Activated naive CD8-positive, alpha-beta T cell (primary cell): ENCODE data around the gene CDK2AP2.
A peak's percentile ranks its signal among the peaks of the same experiment; 100 is the strongest.

Experiments
- H3K27ac Mint-ChIP-seq: one replicate; pipeline ENCODE4 v1.8.0; 2021; ENCODE audit warnings: mixed read lengths
- H3K27me3 Mint-ChIP-seq: one replicate; pipeline ENCODE4 v1.8.0; 2021; ENCODE audit warnings: mixed read lengths
- H3K36me3 Mint-ChIP-seq: one replicate; pipeline ENCODE4 v1.8.0; 2021; ENCODE audit warnings: mixed read lengths
- H3K4me1 Mint-ChIP-seq: one replicate; pipeline ENCODE4 v1.8.0; 2021; ENCODE audit warnings: low read depth, mixed read lengths
- H3K4me3 Mint-ChIP-seq: one replicate; pipeline ENCODE4 v1.8.0; 2021; ENCODE audit warnings: mild to moderate bottlenecking, mixed read lengths
- H3K9me3 Mint-ChIP-seq: one replicate; pipeline ENCODE4 v1.8.0; 2021; ENCODE audit warnings: low read depth, mixed read lengths

The CDK2AP2 gene

GRCh38 chr11:67502328-67502979 is 5.5 kb downstream of the CDK2AP2 start:
- peaks cover 35% of the 10 kb centered on the region for H3K4me1 Mint-ChIP-seq
- H3K27me3 Mint-ChIP-seq, result no peaks in the 10 kb centered on the region
- H3K4me3 Mint-ChIP-seq, result peak overlapping the region; percentile 84
- H3K27ac Mint-ChIP-seq, result no peak overlapping the region
- no peaks in the 10 kb centered on the region for H3K9me3 Mint-ChIP-seq
- H3K36me3 Mint-ChIP-seq, result peaks cover 9% of the 10 kb centered on the region

GRCh38 chr11:67501854-67502253 is 6.1 kb downstream of the CDK2AP2 start:
- H3K27ac Mint-ChIP-seq, result no peak overlapping the region
- H3K36me3 Mint-ChIP-seq, result peaks cover 9% of the 10 kb centered on the region
- peaks cover 31% of the 10 kb centered on the region for H3K4me1 Mint-ChIP-seq
- no peak overlapping the region for H3K4me3 Mint-ChIP-seq
- H3K9me3 Mint-ChIP-seq, result no peaks in the 10 kb centered on the region
- no peaks in the 10 kb centered on the region for H3K27me3 Mint-ChIP-seq

DNA sequence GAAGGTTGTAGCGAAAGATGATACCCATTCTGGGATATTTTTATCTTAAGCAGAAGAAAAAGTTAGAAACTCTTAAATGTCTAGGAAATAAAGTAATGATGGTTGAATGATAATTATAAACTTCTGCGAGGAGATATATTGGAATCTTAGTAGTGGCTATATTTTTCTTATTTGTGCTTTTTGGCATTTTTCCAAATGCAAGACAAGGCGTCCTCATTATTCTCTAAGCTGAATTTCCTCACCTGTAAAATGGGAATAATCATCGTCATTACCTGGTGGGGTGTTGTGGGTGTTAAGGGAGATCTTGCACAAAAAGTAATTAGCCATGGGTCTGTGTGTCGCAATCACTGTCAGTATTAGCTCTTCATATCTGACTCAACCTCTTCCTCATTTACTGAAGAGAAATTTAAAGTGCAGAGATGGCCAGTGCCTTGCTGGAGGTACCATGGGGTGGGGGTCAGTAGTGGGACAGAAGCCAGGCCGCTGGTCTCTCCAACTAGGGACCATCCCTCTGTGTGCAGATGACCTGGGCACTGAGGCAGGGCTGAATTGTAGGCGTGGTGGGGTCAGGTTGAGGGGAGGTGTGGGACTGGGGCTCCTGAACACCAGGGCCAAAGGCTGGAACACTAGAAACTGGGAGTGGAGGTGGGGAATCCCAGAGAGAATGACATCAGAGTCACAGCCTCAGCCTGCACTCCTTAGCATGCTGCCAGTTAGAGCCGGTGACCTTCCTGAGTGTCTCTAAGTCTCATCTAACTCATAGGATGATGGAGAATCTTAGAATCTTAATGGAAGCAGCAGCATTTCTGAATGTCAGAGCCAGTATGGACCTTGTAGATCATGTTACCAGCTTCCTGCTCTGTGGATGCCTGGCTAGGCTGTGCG is 6.9 kb downstream of the CDK2AP2 start:
- H3K4me3 Mint-ChIP-seq, result no peak overlapping the region
- peak overlapping the region; percentile 34 for H3K27ac Mint-ChIP-seq
- no peaks in the 10 kb centered on the region for H3K27me3 Mint-ChIP-seq
- H3K36me3 Mint-ChIP-seq, result peaks cover 9% of the 10 kb centered on the region
- peaks cover 23% of the 10 kb centered on the region for H3K4me1 Mint-ChIP-seq
- H3K9me3 Mint-ChIP-seq, result no peaks in the 10 kb centered on the region

DNA sequence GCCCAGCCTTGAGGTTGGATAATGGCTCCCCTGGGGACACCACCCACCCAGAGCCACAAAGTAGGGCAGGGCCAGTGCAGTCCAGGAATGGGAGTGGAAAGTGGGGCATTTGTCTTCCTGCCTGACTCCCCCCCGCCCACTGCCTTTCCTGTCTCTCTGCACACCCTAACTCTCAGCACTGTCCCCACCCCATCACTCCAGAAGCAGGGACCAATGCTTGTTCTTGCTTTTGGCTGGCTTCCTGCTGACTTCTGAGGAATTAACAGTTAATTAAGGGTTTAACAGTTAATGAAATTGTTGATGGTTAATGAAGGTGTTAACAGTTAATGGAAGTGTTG is 7.5 kb downstream of the CDK2AP2 start:
- Mint-ChIP-seq H3K4me3 (no peak overlapping the region), H3K9me3 (no peaks in the 10 kb centered on the region), H3K27ac (peak overlapping the region; percentile 34), H3K27me3 (no peaks in the 10 kb centered on the region), H3K4me1 (peaks cover 16% of the 10 kb centered on the region), H3K36me3 (peaks cover 9% of the 10 kb centered on the region)

DNA sequence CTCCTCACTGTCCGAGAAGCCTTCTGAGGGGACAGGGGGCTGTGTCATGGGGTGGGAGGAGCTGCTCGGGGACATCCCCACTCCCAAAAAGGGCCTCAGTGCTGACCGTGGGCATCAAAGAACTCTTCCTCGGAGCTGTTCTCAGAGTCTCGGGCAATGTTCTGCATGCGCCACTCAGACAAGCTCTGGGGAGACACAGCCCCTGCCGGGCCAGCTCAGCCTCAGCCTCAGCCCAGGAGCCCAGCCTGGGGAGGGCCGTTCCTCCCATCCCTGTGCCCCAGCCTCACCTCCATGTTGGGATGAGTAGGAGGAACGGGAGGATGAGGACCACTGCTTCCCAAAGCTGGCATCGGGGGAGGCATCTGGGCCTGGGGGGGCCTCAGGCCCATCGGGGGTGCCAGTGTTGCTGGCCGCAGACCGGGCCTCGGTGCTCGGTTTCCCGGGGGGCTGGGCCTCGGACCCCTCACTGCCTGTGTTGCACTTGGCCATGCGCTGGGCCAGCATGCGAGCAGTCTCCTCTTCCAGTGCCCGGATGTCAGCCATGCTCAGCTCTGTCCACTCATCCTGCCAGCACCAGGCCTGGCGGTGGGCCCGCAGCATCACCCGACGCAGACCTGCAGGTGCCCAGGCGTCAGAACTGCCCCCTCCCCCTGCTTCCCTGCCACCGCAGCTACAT is 8.0 kb downstream of the CDK2AP2 start:
- Mint-ChIP-seq H3K36me3 (peaks cover 9% of the 10 kb centered on the region), H3K4me1 (peaks cover 16% of the 10 kb centered on the region), H3K9me3 (no peaks in the 10 kb centered on the region), H3K4me3 (no peak overlapping the region), H3K27me3 (no peaks in the 10 kb centered on the region), H3K27ac (no peak overlapping the region)

DNA sequence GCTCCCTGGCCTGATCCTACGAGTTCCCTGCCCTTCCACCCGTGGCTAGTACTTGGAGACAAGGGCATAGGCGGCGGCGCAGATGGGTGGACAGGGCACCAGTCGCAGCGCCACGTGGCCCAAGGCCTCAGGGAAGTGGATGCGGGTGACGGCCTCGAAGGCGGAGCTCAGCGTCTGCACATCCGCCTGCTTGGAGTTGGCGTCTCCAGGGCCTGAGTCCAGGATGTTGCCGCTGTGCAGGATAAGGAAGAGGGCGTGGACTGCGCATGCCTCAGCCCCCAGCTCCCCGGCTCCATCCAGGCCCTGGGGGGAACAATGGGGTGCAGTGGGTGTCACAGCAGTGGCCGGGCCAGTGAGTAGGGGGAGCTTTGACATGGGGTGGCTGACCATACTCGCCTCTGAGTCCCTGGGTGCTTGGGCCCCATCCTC is 9.4 kb downstream of the CDK2AP2 start:
- peaks cover 13% of the 10 kb centered on the region for H3K4me1 Mint-ChIP-seq
- H3K4me3 Mint-ChIP-seq, result no peak overlapping the region
- H3K27ac Mint-ChIP-seq, result no peak overlapping the region
- H3K36me3 Mint-ChIP-seq, result peaks cover 9% of the 10 kb centered on the region
- no peaks in the 10 kb centered on the region for H3K9me3 Mint-ChIP-seq
- H3K27me3 Mint-ChIP-seq, result no peaks in the 10 kb centered on the region

DNA sequence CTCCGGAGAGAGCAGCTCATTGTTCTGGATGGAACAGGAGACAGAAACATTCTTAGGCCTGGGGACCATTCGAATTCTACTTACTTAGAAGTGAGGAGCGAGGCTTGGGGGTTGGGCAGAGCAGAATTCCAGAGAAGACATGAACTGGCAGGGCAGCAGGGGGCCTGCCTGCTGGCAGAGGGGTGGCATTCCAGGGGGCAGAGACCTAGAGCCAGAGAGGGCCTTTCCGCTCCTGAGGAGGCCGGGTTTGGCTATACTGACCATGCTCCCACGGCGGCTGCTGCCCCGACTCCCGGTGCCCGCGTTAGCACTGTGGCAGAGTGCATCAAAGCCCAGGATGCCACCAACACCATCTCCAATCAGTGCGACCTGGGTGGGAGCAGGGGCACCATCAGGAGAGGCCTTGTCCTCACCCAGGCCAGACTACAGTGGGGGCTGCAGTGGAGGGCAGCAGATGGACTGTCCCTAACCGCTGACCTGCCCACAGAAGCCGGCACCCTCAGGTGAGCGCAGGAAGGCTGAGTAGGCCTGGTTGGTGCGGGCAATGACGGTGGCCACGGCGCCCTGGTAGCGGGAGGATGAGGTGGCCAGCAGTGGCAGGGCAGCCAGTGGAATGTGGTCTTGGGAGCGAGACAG is 10.2 kb downstream of the CDK2AP2 start:
- Mint-ChIP-seq H3K27me3 (no peaks in the 10 kb centered on the region), H3K4me3 (no peak overlapping the region), H3K4me1 (peaks cover 10% of the 10 kb centered on the region), H3K9me3 (no peaks in the 10 kb centered on the region), H3K27ac (no peak overlapping the region), H3K36me3 (peaks cover 6% of the 10 kb centered on the region)

DNA sequence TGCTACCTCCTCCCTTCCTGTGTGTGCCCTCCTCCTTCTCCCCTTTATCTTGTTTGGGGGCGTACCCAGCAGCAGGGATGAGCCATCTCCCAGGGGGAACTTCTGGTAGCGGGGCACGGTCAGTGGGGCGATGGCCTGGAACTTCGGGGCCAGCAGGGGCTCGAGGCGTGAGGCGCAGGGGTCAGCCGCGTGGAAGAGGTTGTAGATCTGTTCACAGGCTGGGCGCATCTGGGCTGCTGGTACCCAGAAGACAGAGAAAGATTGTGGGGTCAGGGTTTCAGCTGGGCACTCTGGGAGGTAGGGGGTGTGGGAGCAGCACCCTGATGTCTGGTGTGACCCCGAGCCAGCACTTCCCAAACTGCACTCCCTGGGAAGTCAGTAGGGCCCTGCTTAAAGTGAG is 11.8 kb downstream of the CDK2AP2 start:
- Mint-ChIP-seq H3K27me3 (no peaks in the 10 kb centered on the region), H3K4me3 (no peak overlapping the region), H3K9me3 (no peaks in the 10 kb centered on the region), H3K4me1 (peaks cover 7% of the 10 kb centered on the region), H3K36me3 (peaks cover 6% of the 10 kb centered on the region), H3K27ac (no peak overlapping the region)

DNA sequence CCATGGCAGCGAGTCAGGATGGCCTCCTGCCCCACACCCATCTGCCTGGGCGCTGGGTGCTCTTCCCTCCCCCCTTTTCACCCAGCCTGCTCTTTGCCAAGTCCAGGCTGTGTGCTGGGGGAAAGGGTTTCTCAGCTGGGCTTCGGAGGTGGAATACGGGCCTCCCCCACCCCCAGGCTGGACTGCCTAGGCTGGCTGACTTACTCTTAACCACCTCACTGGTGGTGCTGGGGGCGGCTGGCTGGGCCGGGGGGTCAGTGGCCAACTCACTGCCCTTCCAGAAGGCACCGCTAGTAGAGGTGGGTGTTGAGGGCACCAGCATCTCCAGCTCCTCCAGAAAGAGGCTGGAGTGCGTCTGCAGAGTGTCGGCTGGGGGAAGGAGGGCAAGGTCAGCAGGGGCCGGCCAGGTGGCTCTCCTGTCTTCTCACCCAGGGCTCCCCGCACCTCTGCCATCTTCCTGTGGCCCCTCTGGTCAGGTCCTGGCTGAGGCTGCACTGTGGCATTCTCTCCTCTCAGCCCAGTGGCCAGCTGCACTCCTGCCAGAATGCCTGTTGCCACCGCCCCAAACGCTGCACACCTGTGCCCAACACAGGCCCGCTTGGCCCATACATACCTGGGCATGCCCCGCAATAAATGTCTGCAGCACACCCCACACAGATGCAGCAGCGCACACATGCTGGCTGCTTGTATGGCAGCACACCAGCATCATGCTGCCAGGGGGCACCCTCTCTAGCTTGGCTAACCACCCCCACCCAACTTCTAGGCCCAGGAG is 12.5 kb downstream of the CDK2AP2 start:
- H3K4me1 Mint-ChIP-seq, result no peaks in the 10 kb centered on the region
- H3K9me3 Mint-ChIP-seq, result no peaks in the 10 kb centered on the region
- no peak overlapping the region for H3K4me3 Mint-ChIP-seq
- H3K27me3 Mint-ChIP-seq, result no peaks in the 10 kb centered on the region
- H3K36me3 Mint-ChIP-seq, result no peaks in the 10 kb centered on the region
- no peak overlapping the region for H3K27ac Mint-ChIP-seq

- no peaks in the 10 kb centered on the region for H3K27me3 Mint-ChIP-seq
- no peak overlapping the region for H3K4me3 Mint-ChIP-seq
- H3K4me1 Mint-ChIP-seq, result peaks cover 3% of the 10 kb centered on the region
- no peak overlapping the region for H3K27ac Mint-ChIP-seq
- H3K9me3 Mint-ChIP-seq, result no peaks in the 10 kb centered on the region
- peaks cover 3% of the 10 kb centered on the region for H3K36me3 Mint-ChIP-seq
Measured at GRCh38 chr11:67494371-67495233, 13.4 kb downstream of the CDK2AP2 start.

- Mint-ChIP-seq H3K4me3 (no peak overlapping the region), H3K9me3 (no peaks in the 10 kb centered on the region), H3K36me3 (peaks cover 4% of the 10 kb centered on the region), H3K27ac (no peak overlapping the region), H3K4me1 (peaks cover 5% of the 10 kb centered on the region), H3K27me3 (no peaks in the 10 kb centered on the region)
Measured at GRCh38 chr11:67493548-67494370, 14.2 kb downstream of the CDK2AP2 start.

- no peak overlapping the region for H3K27ac Mint-ChIP-seq
- no peak overlapping the region for H3K4me3 Mint-ChIP-seq
- H3K27me3 Mint-ChIP-seq, result no peaks in the 10 kb centered on the region
- peaks cover 8% of the 10 kb centered on the region for H3K4me1 Mint-ChIP-seq
- peaks cover 5% of the 10 kb centered on the region for H3K36me3 Mint-ChIP-seq
- no peaks in the 10 kb centered on the region for H3K9me3 Mint-ChIP-seq
Measured at GRCh38 chr11:67492801-67493547, 15.0 kb downstream of the CDK2AP2 start.
